Measurements from ENCODE around the gene GNG7.
A peak's percentile ranks its signal among the peaks of the same experiment; 100 is the strongest.
"Not testable (repeated sequence)": the region's sequence is repeated elsewhere in the genome, so short reads cannot be mapped to it uniquely, and the experiment has no call there.

The GNG7 gene

DNA sequence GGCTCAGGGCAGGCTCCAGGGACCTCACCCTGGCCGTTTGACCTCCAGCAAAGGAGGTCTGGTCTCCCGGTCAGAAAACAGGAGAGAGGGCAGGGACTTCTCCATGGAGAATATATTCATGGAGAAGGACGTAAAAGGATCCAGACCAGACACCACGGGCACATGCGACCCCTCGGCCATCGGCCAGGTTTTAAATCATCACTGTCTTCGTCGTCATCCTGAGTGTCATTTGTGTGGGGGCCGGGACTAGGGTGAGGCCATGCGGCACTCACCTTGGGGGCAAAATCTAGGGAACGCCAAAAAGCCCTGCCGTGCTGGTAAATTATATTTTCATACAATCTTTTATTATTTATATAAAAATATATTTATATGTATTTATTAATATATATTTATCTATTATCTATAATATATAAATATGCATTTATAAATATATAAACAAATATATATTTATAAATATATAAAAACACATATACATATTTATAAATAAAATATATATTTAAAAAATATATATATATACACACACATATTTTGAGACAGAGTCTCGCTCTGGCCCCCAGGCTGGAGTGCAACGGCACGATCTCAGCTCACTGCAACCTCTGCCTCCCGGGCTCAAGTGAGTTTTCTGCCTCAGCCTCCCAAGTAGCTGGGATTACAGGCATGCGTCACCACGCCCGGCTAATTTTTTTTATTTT is 151.2 kb downstream of the GNG7 start:
- DNase-seq (ENCODE audit: low read depth, low spot score), result no peak

- no peak for DNase-seq (ENCODE audit: low read depth, low spot score)
Observed at GRCh38 chr19:2550431-2551171, 151.9 kb downstream of the GNG7 start.

DNA sequence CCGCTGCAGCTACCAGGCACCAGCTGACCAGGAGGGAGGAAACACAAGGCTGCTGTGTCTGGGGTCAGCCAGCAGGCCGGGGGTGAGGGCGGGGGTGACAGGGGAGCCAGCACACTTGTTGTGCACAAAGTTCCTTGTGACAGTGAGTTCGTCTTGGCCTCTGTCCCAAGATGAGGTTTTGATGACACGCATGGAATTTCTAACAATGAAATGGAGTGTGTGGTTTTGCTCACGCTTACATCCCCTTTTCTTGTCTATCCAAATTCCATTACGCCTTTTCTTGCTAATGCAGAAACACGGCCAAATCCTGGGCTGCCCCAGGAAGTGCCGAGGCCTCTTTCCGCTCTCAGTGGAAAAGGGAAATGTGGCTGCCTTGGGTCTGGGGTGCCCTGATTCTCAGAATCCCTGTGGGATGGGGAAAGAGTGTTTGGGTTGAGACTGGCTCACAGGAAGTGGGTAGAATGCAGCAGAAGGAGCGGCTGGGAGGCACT is 152.7 kb downstream of the GNG7 start:
- DNase-seq (ENCODE audit: low read depth, low spot score), result no peak

DNA sequence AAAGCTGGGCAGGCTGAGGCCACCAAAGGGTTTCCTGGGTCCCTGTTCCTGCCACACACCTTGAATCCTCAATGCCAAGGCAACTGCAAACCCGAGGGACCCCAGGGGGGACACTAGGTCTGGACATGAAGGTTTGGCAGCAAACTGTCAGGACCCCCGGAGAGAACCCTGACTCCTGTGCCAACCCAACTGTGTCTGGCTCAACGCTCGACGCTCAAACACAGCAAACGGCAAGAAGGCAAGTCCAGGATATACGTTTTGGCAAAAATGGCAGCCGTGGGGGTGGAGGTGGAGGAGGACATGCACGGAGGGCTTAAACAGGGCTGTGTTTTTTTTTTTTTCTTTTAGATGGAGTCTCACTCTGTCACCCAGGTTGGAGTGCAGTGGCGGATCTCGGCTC is 153.5 kb downstream of the GNG7 start:
- no peak for DNase-seq (ENCODE audit: low read depth, low spot score)

DNA sequence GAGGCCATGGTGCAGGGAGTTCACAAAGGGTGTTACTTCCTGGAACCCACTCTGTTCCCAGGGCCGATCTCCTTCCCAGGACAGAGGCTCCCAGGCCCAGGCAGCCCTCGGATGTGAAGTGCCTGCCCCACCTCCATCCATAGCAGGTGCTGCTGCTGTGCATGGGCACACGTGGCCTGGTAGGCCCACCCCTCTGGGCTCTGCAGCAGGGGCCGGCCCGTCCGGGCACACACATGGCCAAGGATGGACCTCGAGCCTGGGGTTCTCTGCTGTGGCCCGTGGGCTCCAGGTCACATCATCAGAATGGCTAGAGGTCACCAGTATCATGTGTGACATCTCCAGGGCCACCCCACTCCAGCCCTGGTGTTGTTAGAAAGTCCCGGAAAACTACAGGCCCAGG is 154.8 kb downstream of the GNG7 start:
- no peak for DNase-seq (ENCODE audit: low read depth, low spot score)

DNA sequence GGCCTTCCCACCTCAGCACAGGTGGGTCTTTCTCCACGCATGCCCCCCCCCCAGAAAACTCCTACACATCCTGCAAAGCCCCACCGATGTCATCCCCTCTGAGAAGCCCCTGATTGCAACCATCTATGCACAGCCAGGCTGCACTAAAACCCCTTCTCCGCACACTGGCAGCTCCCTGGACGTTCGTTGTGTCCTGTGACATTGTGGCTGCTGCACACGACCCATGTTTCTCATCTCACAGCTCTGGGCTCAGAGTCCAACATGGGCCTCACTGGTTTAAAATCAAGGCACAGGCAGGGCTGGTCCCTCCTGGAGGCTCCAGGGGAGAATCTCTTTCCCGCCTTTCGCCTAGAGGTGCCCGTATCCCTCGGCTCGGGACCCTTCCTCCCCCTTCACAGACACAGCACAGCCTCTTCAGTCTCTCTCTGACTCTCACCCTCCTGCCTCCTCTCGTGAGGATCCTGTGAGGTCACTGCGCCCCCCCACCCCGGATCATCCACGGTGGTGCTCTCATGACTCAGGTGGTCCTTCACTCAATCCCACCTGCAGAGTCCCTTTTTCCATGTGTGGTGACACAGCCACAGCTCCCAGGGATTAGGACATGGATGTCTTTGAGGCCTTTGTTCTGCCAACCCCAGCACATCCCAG is 155.3 kb downstream of the GNG7 start:
- no peak for DNase-seq (ENCODE audit: low read depth, low spot score)

DNA sequence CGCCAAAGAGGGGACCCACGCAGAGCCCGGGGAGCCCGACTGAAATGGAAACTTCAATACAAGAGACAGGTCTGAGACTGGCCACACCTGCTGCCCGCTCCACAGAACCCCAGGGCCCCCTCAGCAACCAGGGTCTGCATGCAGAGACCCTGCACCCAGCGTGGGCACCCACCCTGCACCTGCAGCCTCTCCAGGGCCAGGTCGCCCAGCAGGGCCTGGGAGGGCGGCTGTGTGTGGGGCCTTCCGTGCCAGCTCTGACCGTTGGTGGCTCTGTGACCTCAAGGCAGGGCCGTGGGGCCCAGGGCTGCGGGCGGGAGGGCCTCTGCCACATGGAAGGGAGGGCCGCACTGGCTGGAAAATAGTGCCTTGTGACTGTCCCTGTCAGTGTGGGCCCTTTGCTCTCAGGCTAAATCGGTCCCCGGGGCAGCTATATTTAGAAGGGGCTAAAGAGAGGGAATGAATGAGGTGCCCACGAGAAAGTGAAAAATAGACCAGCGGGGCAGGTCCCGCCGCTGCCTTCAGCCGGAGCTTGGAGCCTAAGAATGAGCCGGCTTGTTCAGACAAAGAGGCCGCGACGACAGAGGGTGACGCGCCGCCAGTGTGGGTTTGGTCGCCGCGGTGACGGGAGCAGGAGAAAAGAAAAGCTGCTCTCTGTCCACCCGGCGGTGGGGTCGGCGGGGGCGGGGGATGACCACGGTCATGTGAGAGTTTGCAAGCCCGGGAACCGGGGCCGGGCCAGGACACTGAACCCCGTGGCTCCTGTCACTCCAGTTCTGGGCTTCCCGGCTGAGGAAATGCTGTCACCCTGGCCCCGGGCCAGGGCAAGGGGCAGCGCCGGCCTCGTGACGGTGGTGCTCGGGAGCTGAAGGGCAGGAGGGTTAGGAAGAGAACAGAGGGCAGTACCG is 156.1 kb downstream of the GNG7 start:
- DNase-seq (ENCODE audit: low read depth, low spot score), result no peak

DNA sequence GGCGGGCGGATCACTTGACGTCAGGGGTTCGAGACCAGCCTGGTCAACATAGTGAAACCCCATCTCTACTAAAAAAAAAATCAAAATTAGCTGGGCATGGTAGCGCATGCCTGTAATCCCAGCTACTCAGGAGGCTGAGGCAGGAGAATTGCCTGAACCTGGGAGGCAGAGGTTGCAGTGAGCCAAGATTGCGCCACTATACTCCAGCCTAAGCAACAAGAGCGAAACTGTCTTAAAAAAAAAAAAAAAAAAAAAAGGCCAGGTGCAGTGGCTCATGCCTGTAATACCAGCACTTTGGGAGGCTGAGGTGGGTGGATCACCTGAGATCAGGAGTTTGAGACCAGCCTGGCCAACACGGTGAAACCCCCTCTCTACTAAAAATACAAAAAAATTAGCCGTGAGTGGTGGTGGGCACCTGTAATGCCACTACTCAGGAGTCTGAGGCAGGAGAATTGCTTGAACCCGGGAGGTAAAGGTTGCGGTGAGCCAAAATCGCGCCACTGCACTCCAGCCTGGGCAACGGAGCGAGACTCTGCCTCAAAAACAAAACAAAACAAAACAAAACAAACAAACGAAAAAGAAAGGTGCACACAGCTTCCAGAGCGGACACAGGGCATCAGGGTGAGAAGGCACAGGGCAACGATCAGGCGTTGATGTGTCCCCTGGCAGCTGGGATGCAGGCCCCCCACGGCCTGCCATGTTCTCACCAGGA is 156.9 kb downstream of the GNG7 start:
- not testable (repeated sequence) for DNase-seq (ENCODE audit: low read depth, low spot score)

DNA sequence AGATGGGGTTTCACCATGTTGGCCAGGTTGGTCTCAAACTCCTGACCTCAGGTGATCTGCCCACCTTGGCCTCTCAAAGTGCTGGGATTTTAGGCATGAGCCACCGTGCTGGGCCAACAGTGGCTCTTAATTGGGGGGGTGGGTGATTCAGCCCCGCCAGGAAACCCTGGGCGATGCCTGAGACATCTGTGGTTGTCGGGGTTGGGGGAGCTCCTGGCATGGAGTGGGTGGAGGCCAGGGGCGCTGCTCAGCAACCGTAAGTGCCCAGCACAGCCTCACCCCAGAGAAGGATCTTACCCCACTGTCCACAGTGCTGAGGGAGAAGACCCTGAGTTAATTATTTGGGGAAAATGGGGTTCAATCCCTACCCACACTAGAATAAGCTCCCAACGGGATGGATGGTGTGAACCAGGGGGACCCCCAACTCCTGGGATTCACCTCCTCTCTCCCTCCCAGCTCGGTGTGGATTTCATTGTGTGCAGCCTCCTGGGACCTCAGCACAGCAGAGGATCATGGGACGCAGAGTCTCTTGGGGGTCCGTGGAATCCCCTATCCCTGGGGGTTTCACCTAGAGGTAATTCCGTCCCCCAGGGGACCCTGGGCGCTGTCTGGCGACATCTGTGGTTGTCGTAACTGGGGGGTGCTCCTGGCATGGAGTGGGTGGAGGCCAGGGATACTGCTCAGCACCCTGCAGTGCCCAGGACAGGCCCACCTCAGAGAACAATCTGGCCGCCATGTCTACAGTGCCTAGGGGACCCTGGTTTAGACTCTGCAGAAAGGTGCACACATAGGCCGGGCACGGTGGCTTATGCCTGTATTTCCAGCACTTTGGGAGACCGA is 157.7 kb downstream of the GNG7 start:
- no peak for DNase-seq (ENCODE audit: low read depth, low spot score)

GRCh38 chr19:2543463-2544442 is 158.7 kb downstream of the GNG7 start:
- peak; percentile 94 for DNase-seq (ENCODE audit: low read depth, low spot score)

DNA sequence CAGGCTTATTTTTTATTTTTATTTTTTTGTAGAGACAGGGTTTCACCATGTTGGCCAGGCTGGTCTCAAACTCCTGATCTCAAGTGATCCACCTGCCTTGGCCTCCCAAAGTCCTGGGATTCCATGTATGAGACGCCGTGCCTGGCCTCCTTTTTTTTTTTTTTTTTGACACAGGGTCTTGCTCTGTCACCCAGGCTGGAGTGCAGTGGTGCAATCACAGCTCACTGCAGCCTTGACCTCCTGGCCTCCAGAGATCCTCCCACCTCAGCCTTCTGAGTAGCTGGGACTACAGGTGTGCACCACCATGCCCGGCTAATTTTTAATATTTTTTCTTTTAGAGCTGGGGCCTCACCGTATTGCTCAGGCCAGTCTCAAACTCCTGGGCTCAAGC is 159.4 kb downstream of the GNG7 start:
- not testable (repeated sequence) for DNase-seq (ENCODE audit: low read depth, low spot score)

DNA sequence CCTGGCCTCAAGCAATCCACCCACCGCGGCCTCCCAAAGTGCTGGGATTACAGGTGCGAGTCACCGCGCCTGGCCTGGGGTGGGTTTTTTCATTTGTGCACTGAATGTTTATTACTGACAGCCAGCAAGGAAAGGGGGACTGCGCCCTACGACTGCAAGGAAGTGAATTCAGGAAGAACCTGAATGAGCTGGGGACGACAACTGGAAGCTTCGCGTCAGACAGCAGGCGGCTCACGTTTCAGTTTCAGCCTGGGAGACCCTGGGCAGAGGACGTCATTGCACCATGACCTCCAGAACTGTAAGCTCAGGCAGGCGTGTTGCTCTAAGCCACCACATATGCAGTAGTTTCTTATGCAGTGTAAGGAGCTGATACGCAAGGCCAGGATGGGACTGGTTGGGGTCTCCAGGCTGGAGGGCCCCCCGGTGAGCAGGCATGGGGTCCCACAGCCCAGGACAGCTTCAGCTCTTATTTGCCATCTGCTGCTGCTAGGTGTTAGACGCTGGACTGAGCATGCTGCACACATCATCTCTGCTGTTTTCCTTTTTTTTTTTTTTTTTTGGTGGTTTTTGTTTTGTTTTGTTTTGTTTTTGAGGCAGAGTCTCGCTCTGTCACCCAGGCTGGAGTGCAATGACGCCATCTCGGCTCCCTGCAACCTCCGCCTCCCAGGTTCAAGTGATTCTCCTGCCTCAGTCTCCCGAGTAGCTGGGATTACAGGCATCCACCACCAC is 160.0 kb downstream of the GNG7 start:
- peak; percentile 75 for DNase-seq (ENCODE audit: low read depth, low spot score)

DNA sequence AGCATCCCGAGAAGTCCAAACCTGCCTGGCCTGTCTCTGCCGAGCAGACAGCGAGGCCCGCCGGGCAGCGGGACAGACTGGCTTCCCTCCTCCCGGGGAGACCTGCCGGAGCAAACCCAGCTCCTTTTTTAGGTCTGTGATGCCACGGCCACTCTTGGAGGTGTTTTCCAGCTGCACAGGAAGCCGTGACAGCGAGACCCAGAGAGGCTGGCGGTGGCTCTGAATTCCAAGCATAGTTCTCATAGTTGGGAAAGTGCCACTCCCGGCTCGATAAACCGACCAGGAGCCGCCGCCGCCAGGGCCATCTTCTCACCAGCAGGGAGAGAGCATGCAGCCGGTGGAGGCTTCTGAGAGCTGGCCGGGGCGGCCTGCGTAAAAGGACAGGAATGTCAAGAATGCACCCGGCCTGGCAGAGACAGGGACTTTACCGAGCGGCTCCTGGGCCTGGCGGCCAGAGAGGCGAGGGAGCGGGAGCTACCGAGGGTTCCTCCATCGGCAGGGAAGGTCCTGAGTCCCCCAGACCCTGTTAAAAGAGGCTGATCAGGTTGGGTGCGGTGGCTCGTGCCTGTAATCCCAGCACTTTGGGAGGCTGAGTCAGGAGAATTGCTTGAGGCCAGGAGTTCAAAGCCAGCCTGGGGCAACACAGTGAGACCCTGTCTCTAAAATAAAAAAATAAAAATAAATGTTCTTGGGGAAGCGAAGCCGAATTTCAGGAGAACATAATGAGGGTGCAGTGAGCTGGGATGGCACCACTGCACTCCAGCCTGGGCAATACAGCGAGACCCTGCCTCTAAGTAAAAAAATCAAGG is 161.6 kb downstream of the GNG7 start:
- no peak for DNase-seq (ENCODE audit: low read depth, low spot score)

DNA sequence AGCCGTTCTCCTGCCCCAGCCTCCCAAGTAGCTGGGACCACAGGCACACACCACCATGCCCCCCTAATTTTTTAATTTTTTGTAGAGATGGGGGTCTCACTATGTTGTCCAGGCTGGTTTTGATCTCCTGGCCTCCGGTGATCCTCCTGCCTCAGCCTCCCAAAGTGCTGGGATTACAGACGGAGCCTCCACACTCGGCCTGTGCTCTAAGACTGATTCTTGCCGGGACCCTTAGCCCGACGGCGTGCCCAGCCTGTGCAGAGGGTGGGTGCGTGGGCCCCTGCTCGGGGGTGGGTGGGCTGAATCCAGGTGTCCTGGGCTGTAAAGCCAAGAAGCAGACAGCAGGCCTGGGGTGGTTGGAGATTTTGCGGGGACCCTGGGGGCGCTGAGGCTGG is 162.2 kb downstream of the GNG7 start:
- DNase-seq (ENCODE audit: low read depth, low spot score), result no peak

DNA sequence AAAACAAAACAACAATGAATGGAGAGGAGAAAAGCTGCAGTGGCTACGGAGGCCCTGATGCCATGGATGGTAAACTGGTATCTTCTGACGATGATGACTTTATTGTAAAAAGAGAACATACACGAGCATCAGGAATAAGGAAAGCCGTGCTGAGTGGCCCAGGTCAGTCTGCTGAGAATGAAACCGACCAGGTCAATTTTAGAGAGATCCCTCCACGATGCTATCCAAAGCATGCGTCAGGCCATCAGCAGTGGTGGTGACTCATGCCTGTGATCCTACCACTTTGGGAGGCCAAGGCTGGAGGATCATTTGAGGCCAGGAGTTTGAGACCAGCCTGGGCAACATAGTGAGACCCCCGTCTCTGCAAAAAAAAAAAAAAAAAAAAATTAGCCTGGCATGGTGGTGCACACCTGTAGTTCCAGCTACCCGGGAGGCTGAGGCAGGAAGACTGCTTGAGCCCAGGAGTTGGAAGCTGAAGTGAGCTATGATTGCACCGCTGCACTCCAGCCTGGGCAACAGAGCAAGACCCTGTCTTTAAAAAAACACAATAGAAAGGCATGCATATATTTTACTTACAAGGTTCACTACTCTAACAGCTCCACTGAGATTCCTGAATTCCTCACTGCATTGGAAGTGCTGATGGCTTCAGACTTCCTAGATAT is 164.3 kb downstream of the GNG7 start:
- DNase-seq (ENCODE audit: low read depth, low spot score), result no peak

DNA sequence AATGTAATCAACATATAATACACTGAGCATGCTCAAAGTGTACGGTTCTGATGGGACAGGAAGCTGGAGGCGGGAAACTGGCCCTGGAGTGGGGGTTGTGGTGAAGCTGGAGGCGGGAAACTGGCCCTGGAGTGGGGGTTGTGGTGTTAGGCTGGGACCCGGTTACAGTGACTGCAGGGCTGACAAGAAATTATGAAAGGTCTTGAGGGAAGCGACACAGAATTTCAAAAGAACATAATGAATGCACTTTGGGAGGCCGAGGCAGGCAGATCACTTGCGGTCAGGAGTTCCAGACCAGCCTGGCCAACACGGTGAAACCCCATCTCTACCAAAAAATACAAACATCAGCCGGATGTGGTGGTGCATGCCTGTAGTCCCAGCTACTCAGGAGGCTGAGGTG is 164.9 kb downstream of the GNG7 start:
- not testable (repeated sequence) for DNase-seq (ENCODE audit: low read depth, low spot score)

- no peak for DNase-seq (ENCODE audit: low read depth, low spot score)
Observed at GRCh38 chr19:2536461-2536860, 166.0 kb downstream of the GNG7 start.

Data from brain pericyte (primary cell).